NCI-H187 (cell line): Measurements from ENCODE around the gene PREX1.
"Not testable (repeated sequence)": the region's sequence is repeated elsewhere in the genome, so short reads cannot be mapped to it uniquely, and the experiment has no call there.

Experiments
- DNase-seq, 2 experiments: peaks; one replicate each; lab custom pipeline; 2025; lab: John Stamatoyannopoulos, UW

The PREX1 gene

GRCh38 chr20:48827855-48828733, at the start of gene PREX1:
PREX1 (minus strand) TSS chr20:48827999; CDS start chr20:48827860, 139 bp downstream.
- peak in 1 of 2 experiments; percentile 46 for DNase-seq

GRCh38 chr20:48877304-48877703, 49.5 kb upstream of the PREX1 start:
- no peak for DNase-seq

GRCh38 chr20:48875914-48876240, 48.1 kb upstream of the PREX1 start:
- no peak for DNase-seq

GRCh38 chr20:48875233-48875913, 47.6 kb upstream of the PREX1 start:
- DNase-seq = no peak

- DNase-seq = not testable (repeated sequence)
Measured at GRCh38 chr20:48869442-48869841, 41.6 kb upstream of the PREX1 start.

GRCh38 chr20:48866936-48867335, 39.1 kb upstream of the PREX1 start:
- DNase-seq = peak in 1 of 2 experiments; percentile 11

- DNase-seq = no peak
Measured at GRCh38 chr20:48864738-48865318, 37.0 kb upstream of the PREX1 start.

GRCh38 chr20:48864254-48864653, 36.5 kb upstream of the PREX1 start:
- DNase-seq = no peak

- no peak for DNase-seq
Measured at GRCh38 chr20:48862279-48862678, 34.5 kb upstream of the PREX1 start.

GRCh38 chr20:48861444-48861843, 33.6 kb upstream of the PREX1 start:
- no peak for DNase-seq

GRCh38 chr20:48858075-48858790, 30.4 kb upstream of the PREX1 start:
- DNase-seq = no peak

- no peak for DNase-seq
Measured at GRCh38 chr20:48856130-48856529, 28.3 kb upstream of the PREX1 start.

- DNase-seq = no peak
Measured at GRCh38 chr20:48855046-48855445, 27.2 kb upstream of the PREX1 start.

GRCh38 chr20:48852609-48853008, 24.8 kb upstream of the PREX1 start:
- DNase-seq = no peak

- no peak for DNase-seq
Measured at GRCh38 chr20:48851579-48851978, 23.8 kb upstream of the PREX1 start.

- DNase-seq = no peak
Measured at GRCh38 chr20:48850977-48851299, 23.1 kb upstream of the PREX1 start.

GRCh38 chr20:48850257-48850976, 22.6 kb upstream of the PREX1 start:
- no peak for DNase-seq

GRCh38 chr20:48849779-48850178, 22.0 kb upstream of the PREX1 start:
- no peak for DNase-seq

- DNase-seq = no peak
Measured at GRCh38 chr20:48849299-48849698, 21.5 kb upstream of the PREX1 start.

GRCh38 chr20:48847498-48848205, 19.9 kb upstream of the PREX1 start:
- DNase-seq = no peak
